ENCODE measurements around the gene SNAPIN.

SNAPIN gene

DNA sequence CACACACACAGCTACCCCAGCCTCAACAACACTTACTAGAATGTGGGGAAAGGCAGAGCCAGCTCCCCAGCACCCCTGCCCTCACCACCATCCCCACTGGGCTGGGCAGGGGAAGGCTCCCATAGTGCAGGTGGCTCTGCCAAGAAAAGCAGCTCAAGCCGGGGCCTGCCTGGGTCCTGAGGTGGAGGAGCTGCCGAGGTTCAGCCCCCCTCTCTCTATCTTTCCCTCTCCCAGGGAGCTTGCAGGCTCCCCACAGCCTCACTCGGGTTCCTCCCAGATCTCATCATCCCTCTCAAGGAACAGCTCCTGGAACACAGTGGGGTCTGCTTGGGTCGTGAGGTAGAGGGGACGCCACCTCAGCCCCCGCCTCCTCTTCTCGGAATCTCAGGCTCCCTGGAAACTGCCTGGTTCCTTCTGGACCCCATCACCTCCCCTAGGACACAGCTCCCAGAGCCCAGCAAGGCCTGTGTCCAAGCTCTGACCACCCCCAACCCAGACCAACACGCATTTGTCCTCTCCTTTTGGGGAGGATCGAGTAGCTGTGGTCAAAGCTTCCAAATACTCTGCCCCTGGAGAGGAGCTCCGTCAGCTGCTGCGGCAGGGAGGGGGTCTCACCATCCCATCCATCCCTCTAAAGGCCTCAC, 46.3 kb upstream of the SNAPIN start:
- DNase-seq (ENCODE audit: low read depth): no peak
- TF ChIP-seq, protein P1, sequence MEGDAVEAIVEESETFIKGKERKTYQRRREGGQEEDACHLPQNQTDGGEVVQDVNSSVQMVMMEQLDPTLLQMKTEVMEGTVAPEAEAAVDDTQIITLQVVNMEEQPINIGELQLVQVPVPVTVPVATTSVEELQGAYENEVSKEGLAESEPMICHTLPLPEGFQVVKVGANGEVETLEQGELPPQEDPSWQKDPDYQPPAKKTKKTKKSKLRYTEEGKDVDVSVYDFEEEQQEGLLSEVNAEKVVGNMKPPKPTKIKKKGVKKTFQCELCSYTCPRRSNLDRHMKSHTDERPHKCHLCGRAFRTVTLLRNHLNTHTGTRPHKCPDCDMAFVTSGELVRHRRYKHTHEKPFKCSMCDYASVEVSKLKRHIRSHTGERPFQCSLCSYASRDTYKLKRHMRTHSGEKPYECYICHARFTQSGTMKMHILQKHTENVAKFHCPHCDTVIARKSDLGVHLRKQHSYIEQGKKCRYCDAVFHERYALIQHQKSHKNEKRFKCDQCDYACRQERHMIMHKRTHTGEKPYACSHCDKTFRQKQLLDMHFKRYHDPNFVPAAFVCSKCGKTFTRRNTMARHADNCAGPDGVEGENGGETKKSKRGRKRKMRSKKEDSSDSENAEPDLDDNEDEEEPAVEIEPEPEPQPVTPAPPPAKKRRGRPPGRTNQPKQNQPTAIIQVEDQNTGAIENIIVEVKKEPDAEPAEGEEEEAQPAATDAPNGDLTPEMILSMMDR (IDR thresholded peaks at IDR 0.05; ENCODE audit: low read length, missing control alignments): no peak
- H3K4me3 ChIP-seq (replicated peaks; ENCODE audit: low read depth, low read length): peak overlapping the region; percentile 90

DNA sequence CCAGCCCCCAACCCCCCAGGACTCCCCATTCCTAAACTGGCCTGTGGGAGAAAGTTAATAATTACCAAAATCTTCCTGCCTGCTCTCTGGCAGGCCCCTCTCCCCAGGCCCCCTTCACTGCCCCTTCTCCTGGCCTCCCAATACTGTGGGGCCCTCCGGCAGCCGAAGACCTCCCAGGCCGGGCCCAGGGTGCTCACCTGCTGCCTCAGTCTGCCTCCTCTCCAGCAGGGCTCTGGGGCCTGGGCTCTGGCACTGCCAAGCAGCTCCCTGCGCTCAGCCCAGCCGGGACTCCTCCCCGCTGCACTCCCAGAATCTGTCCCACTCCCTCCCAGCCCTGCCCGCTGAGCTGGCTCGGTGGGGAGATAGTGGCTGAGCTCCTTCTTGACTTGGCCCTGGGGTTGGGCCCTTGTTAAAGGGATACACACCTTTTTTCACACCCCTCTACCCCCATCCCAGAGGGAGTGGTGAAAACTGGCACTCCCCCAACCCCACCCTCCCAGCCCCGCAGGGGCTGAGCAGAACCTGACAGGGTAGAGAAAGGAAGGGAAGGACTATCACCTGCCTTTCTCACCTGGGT, 45.7 kb upstream of the SNAPIN start, which contains the start of gene S100A16:
TSS of gene S100A16 (minus strand) at position 383 of the 577 bp plus-strand sequence. CDS start 4,986 bp downstream, outside the sequence.
- H3K4me3 ChIP-seq (replicated peaks; ENCODE audit: low read depth, low read length): peak within 1 kb of the TSS; percentile 90
- TF ChIP-seq, protein P1 (IDR thresholded peaks at IDR 0.05; ENCODE audit: low read length, missing control alignments): no peak
- DNase-seq (ENCODE audit: low read depth): peak; percentile 73

DNA sequence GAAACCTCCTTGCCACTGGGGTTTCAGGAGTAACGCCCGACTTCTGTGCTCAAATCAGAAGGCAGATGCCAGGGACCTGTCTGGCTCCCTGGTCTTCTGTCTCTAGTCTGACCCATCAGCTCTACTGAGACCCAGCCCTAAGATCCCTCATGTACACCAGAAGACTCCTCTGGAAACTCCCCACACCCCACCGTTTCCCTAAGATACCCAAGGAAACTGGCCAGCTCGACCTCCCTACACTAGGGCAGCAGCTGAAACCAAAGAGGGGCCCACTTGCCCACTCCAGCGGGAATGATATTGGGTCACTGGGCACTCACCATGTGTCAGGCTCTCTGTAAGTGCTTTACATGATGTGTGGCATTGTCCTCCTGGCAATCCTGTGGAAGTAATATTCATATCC, 45.1 kb upstream of the SNAPIN start:
- DNase-seq (ENCODE audit: low read depth): no peak
- H3K4me3 ChIP-seq (replicated peaks; ENCODE audit: low read depth, low read length): peak overlapping the region; percentile 90
- TF ChIP-seq, protein P1 (IDR thresholded peaks at IDR 0.05; ENCODE audit: low read length, missing control alignments): no peak

DNA sequence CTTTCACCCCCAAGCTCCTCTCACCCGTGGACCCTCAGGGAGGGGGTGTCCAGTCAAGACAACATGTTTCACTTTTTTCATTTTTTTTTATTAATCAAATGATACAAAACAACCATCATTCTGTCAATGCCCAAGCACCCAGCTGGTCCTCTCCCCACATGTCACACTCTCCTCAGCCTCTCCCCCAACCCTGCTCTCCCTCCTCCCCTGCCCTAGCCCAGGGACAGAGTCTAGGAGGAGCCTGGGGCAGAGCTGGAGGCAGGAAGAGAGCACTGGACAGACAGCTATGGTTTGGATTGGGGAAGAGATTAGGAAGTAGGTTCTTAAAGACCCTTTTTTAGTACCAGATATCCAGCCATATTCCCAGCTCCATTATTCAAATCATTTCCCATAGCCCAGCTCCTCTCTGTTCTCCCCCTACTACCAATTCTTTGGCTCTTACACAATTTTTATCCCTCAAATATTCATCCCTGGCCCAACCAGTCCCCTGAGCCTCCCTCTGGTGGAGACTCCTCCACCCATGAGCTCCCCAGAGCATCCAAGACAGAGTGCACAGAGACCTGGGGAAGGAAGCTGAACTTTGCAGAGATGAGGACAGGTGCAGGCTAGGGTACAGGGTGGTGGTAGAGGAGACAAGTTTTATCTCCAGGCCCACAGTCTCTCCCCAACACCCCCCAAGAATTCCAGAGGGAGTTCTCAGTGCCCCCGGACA, 44.2 kb upstream of the SNAPIN start:
- H3K4me3 ChIP-seq (replicated peaks; ENCODE audit: low read depth, low read length): no peak overlapping the region
- TF ChIP-seq, protein P1 (IDR thresholded peaks at IDR 0.05; ENCODE audit: low read length, missing control alignments): peak; percentile 14
- DNase-seq (ENCODE audit: low read depth): no peak

DNA sequence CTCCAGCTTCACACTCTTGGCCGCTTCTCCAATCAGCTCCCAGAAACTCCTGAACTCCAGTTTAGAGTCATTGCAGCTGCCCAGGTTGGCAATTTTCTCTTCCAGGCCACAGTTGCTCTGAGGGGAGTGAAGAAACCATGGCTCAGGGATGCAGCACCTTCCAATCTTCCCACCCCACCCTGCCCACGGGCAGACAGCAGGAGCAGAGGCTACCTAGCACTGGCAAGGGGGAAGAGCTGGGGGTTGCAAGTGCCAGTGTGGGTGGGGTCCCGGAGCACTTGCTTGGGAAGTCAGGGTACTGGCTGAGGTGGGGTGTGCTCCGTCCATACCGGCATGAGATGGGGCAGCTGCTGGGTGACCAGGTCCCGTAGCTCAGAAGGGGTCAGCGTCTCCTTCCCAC, 43.6 kb upstream of the SNAPIN start:
- DNase-seq (ENCODE audit: low read depth): no peak
- no peak overlapping the region for H3K4me3 ChIP-seq (replicated peaks; ENCODE audit: low read depth, low read length)
- TF ChIP-seq, protein P1 (IDR thresholded peaks at IDR 0.05; ENCODE audit: low read length, missing control alignments): no peak

DNA sequence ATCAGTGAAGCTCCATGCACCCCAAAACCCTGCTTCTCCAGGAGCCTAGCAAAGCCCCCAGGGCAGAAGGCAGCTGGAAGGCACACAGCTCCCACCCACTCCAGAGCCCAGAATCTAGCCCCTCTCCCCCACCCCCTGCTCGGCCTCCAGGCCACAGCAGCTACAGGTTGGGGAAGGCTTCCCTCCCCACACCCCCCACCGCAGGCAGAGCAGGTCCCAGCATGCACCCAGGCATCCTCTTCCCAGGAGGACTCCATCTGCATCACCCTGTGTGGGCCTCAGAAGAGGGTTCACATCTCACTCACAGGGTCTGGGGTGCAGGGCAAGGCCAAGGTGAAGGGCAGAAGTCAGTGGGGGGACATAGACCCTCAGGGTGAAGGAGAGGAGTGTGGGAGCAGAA, 43.1 kb upstream of the SNAPIN start:
- H3K4me3 ChIP-seq (replicated peaks; ENCODE audit: low read depth, low read length): no peak overlapping the region
- TF ChIP-seq, protein P1 (IDR thresholded peaks at IDR 0.05; ENCODE audit: low read length, missing control alignments): no peak
- no peak for DNase-seq (ENCODE audit: low read depth)
